Fibroblast of mammary gland (primary cell): ENCODE results near the gene TAP2.
"Not testable (repeated sequence)": the region's sequence is repeated elsewhere in the genome, so short reads cannot be mapped to it uniquely, and the experiment has no call there.

Experiments used
- DNase-seq: peaks from one replicate; pipeline ENCODE4 v3.0.0-alpha.2; 2010; ENCODE audit warnings: low read depth
- H3K4me3 ChIP-seq: 2 replicates; pipeline ENCODE4 v1.5.1; 2011; ENCODE audit warnings: low read depth, mild to moderate bottlenecking, low read length, moderate library complexity; ENCODE audit not compliant: control insufficient read depth
- CTCF ChIP-seq: conservative IDR thresholded peaks from 2 replicates; pipeline ENCODE4 v1.5.1; 2011; ENCODE audit warnings: low read depth, low read length, inconsistent platforms; ENCODE audit not compliant: control insufficient read depth, insufficient read depth

The TAP2 gene

GRCh38 chr6:32838114-32838958 is at the start of gene TAP2:
Gene TAP2 (minus strand): TSS chr6:32838739. CDS start chr6:32838233, 506 bp downstream.
- H3K4me3 ChIP-seq = peak within 1 kb of the TSS; percentile 80

GRCh38 chr6:32887616-32888015 is 49.1 kb upstream of the TAP2 start:
- no peak for DNase-seq
- no peak for TF ChIP-seq CTCF
- no peak overlapping the region for H3K4me3 ChIP-seq

More at GRCh38 chr6:32838114-32838958, at the start of gene TAP2:
- DNase-seq = peak; percentile 88
- peak; percentile 79 for TF ChIP-seq CTCF

GRCh38 chr6:32886681-32887383 is 48.3 kb upstream of the TAP2 start:
- DNase-seq = peak; percentile 90
- H3K4me3 ChIP-seq = no peak overlapping the region
- TF ChIP-seq CTCF = no peak

- peak; percentile 59 for TF ChIP-seq CTCF
- DNase-seq = peak; percentile 84
Observed at GRCh38 chr6:32885698-32886286, 47.3 kb upstream of the TAP2 start.

GRCh38 chr6:32883789-32884188 is 45.2 kb upstream of the TAP2 start:
- H3K4me3 ChIP-seq = no peak overlapping the region
- DNase-seq = peak; percentile 91
- TF ChIP-seq CTCF = no peak

More at GRCh38 chr6:32885698-32886286, 47.3 kb upstream of the TAP2 start:
- no peak overlapping the region for H3K4me3 ChIP-seq

- no peak for TF ChIP-seq CTCF
- peak; percentile 86 for DNase-seq
Observed at GRCh38 chr6:32882879-32883250, 44.3 kb upstream of the TAP2 start.

GRCh38 chr6:32880962-32881361 is 42.4 kb upstream of the TAP2 start:
- H3K4me3 ChIP-seq, DNase-seq: not testable (repeated sequence)

More at GRCh38 chr6:32882879-32883250, 44.3 kb upstream of the TAP2 start:
- H3K4me3 ChIP-seq = no peak overlapping the region
